Upper lobe of right lung (tissue), 1 donor: ENCODE measurements around the gene MBLAC2. TPM values are rescaled to one million over a fixed set of nuclear protein-coding genes. Genes with fewer than 3 reads are reported as not detected.

ENCODE experiments used
- ATAC-seq: fragments of 200-7000 bp; cut with Tn5 transposase; one replicate; pipeline ENCODE4 v1.9.1; 2020; ENCODE audit warnings: mild to moderate bottlenecking, moderate library complexity
- DNase-seq: peaks from one replicate; pipeline ENCODE4 v3.0.0-alpha.2; 2020
- H3K27ac ChIP-seq: fragments of 200-600 bp; one replicate; pipeline ENCODE4 v1.8.0; 2022
- H3K27me3 ChIP-seq: fragments of 200-600 bp; one replicate; pipeline ENCODE4 v1.8.0; 2022; ENCODE audit warnings: mild to moderate bottlenecking
- H3K36me3 ChIP-seq: fragments of 200-600 bp; one replicate; pipeline ENCODE4 v1.8.0; 2022
- H3K4me1 ChIP-seq: fragments of 200-600 bp; one replicate; pipeline ENCODE4 v1.8.0; 2022
- H3K4me3 ChIP-seq: fragments of 200-600 bp; one replicate; pipeline ENCODE4 v1.8.0; 2022; ENCODE audit warnings: mild to moderate bottlenecking
- H3K9me3 ChIP-seq: fragments of 200-600 bp; one replicate; pipeline ENCODE4 v1.8.0; 2022
- intact Hi-C: fragments of 100-400 bp; cut with DNase I; formaldehyde crosslinking; loops from one replicate; pipeline ENCODE4 v1.11.0; 2022
- total RNA-seq: library from RNA; stranded (reverse); fragmentation: NEBNext Ultra II Directional; extraction: Animal tissue kit (Norgen Biotek cat#: 25700); gene quantifications from one replicate; pipeline ENCODE4 v1.2.1, GENCODE V29; 2021
- TF ChIP-seq, protein P1 (sequence below): fragments of 200-600 bp; IDR thresholded peaks from one replicate; pipeline ENCODE4 v1.8.0; 2022; ENCODE audit warnings: antibody characterized with exemption
- donor health status: DM: no; HTN: yes; CAD: no; lungs with severe emphysema.

The MBLAC2 gene
- total RNA-seq, 1 donor from 2014 or later, result 4.5 TPM

DNA sequence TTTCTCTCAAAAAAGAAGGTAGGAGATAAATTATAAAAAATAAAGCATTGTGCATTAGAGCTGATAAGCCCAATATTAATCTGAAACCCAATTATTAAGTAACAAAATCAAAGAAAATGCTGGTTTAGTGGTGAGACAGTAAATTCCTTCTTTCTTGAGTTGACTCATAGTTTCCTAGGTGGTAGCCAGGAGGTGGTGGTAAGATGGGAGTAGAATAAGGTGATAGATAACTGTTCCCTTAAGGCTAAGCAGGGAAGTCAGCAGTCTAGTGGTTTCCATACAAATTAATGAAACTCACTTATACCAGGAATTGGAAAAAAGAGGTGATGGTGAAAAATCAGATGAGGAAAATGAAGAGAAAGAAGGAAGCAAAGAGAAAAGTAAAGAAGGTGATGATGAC lies 31.6 kb upstream of the MBLAC2 start:
- intact Hi-C loops, result no loop called here

DNA sequence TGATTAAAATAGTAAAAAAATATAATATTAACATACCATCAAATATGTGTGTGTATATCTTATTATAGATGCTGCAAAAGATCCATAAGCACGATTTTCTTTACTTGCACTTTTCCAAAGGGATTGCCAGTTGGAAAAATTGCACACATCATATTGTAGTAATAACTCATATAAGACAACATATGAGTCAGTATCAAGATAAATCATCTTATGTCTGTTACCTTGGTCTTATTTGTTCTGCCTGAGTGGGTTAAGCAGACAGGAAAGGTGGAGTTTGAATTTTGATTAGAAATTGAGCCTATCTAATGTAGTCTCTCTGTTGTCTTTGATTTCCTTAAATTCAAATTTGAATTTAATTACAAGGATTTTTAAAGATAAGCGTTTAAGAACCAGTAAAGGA lies 30.2 kb upstream of the MBLAC2 start:
- Histone ChIP-seq H3K4me3 (no peak overlapping the region), H3K27ac (no peak overlapping the region), H3K9me3 (no peaks in the 10 kb centered on the region), H3K27me3 (no peaks in the 10 kb centered on the region), H3K4me1 (no peaks in the 10 kb centered on the region), H3K36me3 (no peaks in the 10 kb centered on the region)
- intact Hi-C loops, result no loop called here
- no peak for ATAC-seq
- DNase-seq, result no peak
- TF ChIP-seq, protein P1, sequence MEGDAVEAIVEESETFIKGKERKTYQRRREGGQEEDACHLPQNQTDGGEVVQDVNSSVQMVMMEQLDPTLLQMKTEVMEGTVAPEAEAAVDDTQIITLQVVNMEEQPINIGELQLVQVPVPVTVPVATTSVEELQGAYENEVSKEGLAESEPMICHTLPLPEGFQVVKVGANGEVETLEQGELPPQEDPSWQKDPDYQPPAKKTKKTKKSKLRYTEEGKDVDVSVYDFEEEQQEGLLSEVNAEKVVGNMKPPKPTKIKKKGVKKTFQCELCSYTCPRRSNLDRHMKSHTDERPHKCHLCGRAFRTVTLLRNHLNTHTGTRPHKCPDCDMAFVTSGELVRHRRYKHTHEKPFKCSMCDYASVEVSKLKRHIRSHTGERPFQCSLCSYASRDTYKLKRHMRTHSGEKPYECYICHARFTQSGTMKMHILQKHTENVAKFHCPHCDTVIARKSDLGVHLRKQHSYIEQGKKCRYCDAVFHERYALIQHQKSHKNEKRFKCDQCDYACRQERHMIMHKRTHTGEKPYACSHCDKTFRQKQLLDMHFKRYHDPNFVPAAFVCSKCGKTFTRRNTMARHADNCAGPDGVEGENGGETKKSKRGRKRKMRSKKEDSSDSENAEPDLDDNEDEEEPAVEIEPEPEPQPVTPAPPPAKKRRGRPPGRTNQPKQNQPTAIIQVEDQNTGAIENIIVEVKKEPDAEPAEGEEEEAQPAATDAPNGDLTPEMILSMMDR, result no peak

More for the DNA sequence above, 31.6 kb upstream of the MBLAC2 start:
- TF ChIP-seq, protein P1, result no peak
- ATAC-seq (no peak), DNase-seq (no peak)
- no peaks in the 10 kb centered on the region for H3K27me3 ChIP-seq
- H3K27ac ChIP-seq, result no peak overlapping the region
- H3K4me3 ChIP-seq, result no peak overlapping the region
- H3K4me1 ChIP-seq, result no peaks in the 10 kb centered on the region
- H3K9me3 ChIP-seq, result no peaks in the 10 kb centered on the region
- no peaks in the 10 kb centered on the region for H3K36me3 ChIP-seq

DNA sequence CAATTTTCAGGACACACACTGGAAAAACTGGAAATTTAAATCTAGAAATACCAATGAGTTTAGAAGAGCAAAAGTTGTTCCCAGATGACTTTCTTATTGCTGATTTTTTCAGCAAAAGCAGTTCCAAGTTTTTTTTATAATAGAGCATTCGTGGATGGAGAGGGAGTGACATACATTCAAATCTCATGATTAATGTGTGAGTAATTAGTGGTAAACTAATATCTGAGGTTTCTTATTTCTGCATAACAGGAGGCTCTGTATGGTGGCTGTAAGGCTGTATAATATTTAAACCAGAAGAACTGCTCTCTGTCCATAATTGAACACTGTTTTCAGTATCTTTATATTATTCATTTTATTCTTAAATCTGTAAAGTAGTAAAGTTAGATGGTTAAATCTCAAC lies 29.0 kb upstream of the MBLAC2 start:
- DNase-seq (no peak), ATAC-seq (no peak)
- Histone ChIP-seq H3K27ac (no peak overlapping the region), H3K9me3 (no peaks in the 10 kb centered on the region), H3K4me3 (no peak overlapping the region), H3K4me1 (no peaks in the 10 kb centered on the region), H3K27me3 (no peaks in the 10 kb centered on the region), H3K36me3 (no peaks in the 10 kb centered on the region)
- intact Hi-C loops, result no loop called here
- TF ChIP-seq, protein P1, result no peak

DNA sequence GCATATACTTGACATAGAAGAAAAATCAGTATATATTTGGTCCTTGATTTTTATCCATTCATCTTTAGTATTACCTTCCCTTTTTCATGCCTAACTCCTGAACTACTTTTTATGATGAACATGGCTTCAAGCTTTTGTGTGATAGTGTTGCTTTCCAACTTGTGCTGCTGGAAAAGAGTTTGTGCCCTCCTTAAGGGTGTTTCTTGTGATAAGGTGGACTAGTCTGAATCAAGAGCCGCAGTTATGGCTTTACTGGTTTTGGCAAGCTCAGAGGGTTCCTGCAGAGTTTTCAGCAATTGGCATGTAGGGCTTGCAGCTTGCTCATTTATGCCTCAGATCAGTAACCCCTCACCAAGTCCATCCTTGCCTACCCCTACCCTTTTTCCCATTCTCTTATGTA lies 20.6 kb upstream of the MBLAC2 start:
- DNase-seq (no peak), ATAC-seq (no peak)
- no peaks in the 10 kb centered on the region for H3K27me3 ChIP-seq
- no peak overlapping the region for H3K4me3 ChIP-seq
- TF ChIP-seq, protein P1, result no peak
- H3K9me3 ChIP-seq, result no peaks in the 10 kb centered on the region
- H3K27ac ChIP-seq, result no peak overlapping the region
- intact Hi-C loops, result no loop called here
- no peaks in the 10 kb centered on the region for H3K4me1 ChIP-seq
- no peaks in the 10 kb centered on the region for H3K36me3 ChIP-seq

DNA sequence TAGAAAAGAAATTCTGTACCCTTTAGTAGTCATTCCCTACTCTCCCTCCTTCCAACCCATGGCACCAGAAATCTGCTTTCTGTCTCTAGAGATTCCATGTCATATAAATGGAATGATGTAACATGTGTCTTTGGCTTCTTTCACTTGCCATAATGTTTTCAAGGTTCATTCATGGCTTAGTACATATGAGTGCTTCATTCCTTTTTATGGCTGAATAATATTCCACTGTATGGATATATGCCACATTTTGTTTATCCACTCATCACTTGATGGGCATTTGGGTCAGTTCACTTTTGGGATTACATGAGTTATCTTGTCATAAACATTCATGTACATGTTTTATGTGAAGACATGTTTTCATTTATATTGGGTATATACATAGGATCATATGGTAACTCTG lies 19.5 kb upstream of the MBLAC2 start:
- Histone ChIP-seq H3K4me1 (no peaks in the 10 kb centered on the region), H3K27ac (no peak overlapping the region), H3K4me3 (no peak overlapping the region), H3K36me3 (no peaks in the 10 kb centered on the region), H3K9me3 (no peaks in the 10 kb centered on the region), H3K27me3 (no peaks in the 10 kb centered on the region)
- DNase-seq (no peak), ATAC-seq (no peak)
- TF ChIP-seq, protein P1, result no peak
- intact Hi-C loops, result no loop called here

DNA sequence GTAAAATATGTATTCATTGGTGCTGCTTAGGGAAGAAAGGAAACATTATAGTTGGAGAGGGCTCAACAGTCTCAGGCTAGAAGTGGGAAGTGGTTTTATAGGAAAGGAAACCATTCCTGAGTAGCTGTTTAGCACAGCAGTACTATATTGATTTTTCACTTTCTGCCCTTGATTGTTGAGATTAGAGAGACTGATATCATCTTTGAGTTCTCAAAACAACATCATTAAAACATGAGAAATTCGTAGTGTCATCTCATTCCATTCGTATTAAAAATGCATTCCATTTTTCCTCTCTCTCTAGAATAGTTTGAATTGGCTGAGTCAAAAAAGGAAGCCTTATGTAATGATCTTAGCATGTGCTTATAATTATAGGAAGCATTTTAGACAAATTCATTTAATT lies 14.2 kb upstream of the MBLAC2 start:
- Histone ChIP-seq H3K4me3 (no peak overlapping the region), H3K36me3 (no peaks in the 10 kb centered on the region), H3K4me1 (no peaks in the 10 kb centered on the region), H3K9me3 (no peaks in the 10 kb centered on the region), H3K27me3 (no peaks in the 10 kb centered on the region), H3K27ac (no peak overlapping the region)
- ATAC-seq, result no peak
- TF ChIP-seq, protein P1, result no peak
- no peak for DNase-seq
- intact Hi-C loops, result no loop called here
